Vagina (tissue), 2 donors: ENCODE data around the gene ABL1. TPM values are rescaled to one million over a fixed set of nuclear protein-coding genes. Genes with fewer than 3 reads are reported as not detected.

Source experiments
- DNase-seq, 2 donors: peaks; one replicate each; pipeline ENCODE4 v3.0.0-alpha.2; 2017; ENCODE audit errors: extremely low spot score in 2 of 2
- H3K27ac ChIP-seq: fragments of 200-600 bp; sonication (generic); one replicate; pipeline ENCODE4 v1.5.1; 2019
- H3K27me3 ChIP-seq: fragments of 200-600 bp; sonication (generic); one replicate; pipeline ENCODE4 v1.5.1; 2019
- H3K36me3 ChIP-seq, 2 donors: fragments of 200-600 bp; sonication (generic); one replicate each; pipeline ENCODE4 v1.5.1; 2017 to 2019
- H3K4me1 ChIP-seq: fragments of 200-600 bp; sonication (generic); one replicate; pipeline ENCODE4 v1.5.1; 2019
- H3K4me3 ChIP-seq, 2 donors: fragments of 200-600 bp; sonication (generic); 1 replicate in 1 of 2; 2 replicates in 1 of 2; pipeline ENCODE4 v1.5.1; 2016 to 2019
- H3K9me3 ChIP-seq: fragments of 200-600 bp; sonication (generic); one replicate; pipeline ENCODE4 v1.5.1; 2019
- POLR2A ChIP-seq, 2 donors: fragments of 450-650 bp; IDR thresholded peaks; one replicate each; pipeline ENCODE4 v1.6.1; 2017; ENCODE audit warnings: antibody characterized with exemption in 2 of 2, mild to moderate bottlenecking in 2 of 2, moderate library complexity in 2 of 2
- POLR2AphosphoS5 ChIP-seq, 2 donors: sonication (generic); formaldehyde crosslinking; IDR thresholded peaks; one replicate each; pipeline ENCODE4 v1.9.0; 2017; ENCODE audit warnings: antibody characterized with exemption in 2 of 2, mild to moderate bottlenecking in 2 of 2, low read depth in 1 of 2; ENCODE audit not compliant: insufficient read depth in 1 of 2
- intact Hi-C: fragments of 100-400 bp; cut with DNase I; formaldehyde crosslinking; loops from one replicate; pipeline ENCODE4 v1.15.1; 2023
- total RNA-seq: library from RNA; depleted of rRNA; stranded (reverse); fragments of >200 nt; gene quantifications from one replicate; pipeline ENCODE4 v1.2.3, GENCODE V29; 2016
- TF ChIP-seq, protein P1 (sequence below), 3 experiments: fragments of 450-650 bp in 2 of 3; fragments of 200-600 bp in 1 of 3; sonication (generic) in 1 of 3; IDR thresholded peaks; one replicate each; pipeline ENCODE4 v1.5.1; 2017 to 2019; ENCODE audit warnings: antibody characterized with exemption in 3 of 3, mild to moderate bottlenecking in 2 of 3, moderate library complexity in 2 of 3

ABL1 gene
- total RNA-seq, 1 donor from 2014 or later, result 68.5 TPM

- TF ChIP-seq POLR2AphosphoS5 (IDR thresholded peaks at IDR 0.05; ENCODE audit: insufficient read depth in 1 of 2, low read depth in 1 of 2), result no peak
- TF ChIP-seq, protein P1, sequence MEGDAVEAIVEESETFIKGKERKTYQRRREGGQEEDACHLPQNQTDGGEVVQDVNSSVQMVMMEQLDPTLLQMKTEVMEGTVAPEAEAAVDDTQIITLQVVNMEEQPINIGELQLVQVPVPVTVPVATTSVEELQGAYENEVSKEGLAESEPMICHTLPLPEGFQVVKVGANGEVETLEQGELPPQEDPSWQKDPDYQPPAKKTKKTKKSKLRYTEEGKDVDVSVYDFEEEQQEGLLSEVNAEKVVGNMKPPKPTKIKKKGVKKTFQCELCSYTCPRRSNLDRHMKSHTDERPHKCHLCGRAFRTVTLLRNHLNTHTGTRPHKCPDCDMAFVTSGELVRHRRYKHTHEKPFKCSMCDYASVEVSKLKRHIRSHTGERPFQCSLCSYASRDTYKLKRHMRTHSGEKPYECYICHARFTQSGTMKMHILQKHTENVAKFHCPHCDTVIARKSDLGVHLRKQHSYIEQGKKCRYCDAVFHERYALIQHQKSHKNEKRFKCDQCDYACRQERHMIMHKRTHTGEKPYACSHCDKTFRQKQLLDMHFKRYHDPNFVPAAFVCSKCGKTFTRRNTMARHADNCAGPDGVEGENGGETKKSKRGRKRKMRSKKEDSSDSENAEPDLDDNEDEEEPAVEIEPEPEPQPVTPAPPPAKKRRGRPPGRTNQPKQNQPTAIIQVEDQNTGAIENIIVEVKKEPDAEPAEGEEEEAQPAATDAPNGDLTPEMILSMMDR (IDR thresholded peaks at IDR 0.05), result no peak
- TF ChIP-seq POLR2A (IDR thresholded peaks at IDR 0.05), result no peak
- no peak for DNase-seq
- Histone ChIP-seq H3K36me3 (peaks cover 0 to 54% of the 10 kb centered on the region in 2 donors), H3K9me3 (no peaks in the 10 kb centered on the region), H3K27ac (no peak overlapping the region), H3K4me3 (no peak overlapping the region), H3K27me3 (no peaks in the 10 kb centered on the region), H3K4me1 (peaks cover 34% of the 10 kb centered on the region)
- intact Hi-C loops, result loop anchor here (10.0 kb wide), 1 partner anchor 173 kb away; no protein-coding TSS in a partner anchor
Observed at GRCh38 chr9:130872093-130872492, 37.0 kb downstream of the ABL1 start.

DNA sequence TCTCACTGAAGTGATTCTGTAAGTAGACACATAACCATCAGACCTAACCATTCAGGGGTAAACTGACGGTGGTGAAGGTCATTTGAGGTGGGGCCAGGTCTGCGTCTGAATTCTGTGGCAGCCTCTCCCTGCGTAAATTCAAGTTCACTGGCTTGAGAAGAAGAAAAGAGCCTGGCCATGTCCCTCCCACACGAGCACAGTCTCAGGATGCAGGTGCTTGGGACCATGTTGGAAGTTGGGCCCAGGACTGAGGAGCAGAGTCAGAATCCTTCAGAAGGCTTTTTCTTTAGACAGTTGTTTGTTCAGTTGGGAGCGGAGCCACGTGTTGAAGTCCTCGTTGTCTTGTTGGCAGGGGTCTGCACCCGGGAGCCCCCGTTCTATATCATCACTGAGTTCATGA lies 37.5 kb downstream of the ABL1 start:
- H3K36me3 ChIP-seq, result peaks cover 0 to 58% of the 10 kb centered on the region in 2 donors
- TF ChIP-seq, protein P1 (IDR thresholded peaks at IDR 0.05), result no peak
- TF ChIP-seq POLR2AphosphoS5 (IDR thresholded peaks at IDR 0.05; ENCODE audit: insufficient read depth in 1 of 2, low read depth in 1 of 2), result no peak
- peaks cover 34% of the 10 kb centered on the region for H3K4me1 ChIP-seq
- no peak overlapping the region for H3K4me3 ChIP-seq
- H3K27me3 ChIP-seq, result no peaks in the 10 kb centered on the region
- no peak for DNase-seq
- no peaks in the 10 kb centered on the region for H3K9me3 ChIP-seq
- intact Hi-C loops, result loop anchor here (10.0 kb wide), 1 partner anchor 172 kb away; no protein-coding TSS in a partner anchor
- H3K27ac ChIP-seq, result no peak overlapping the region

- intact Hi-C loops, result loop anchor here (10.0 kb wide), 1 partner anchor 172 kb away; no protein-coding TSS in a partner anchor
- H3K4me1 ChIP-seq, result peaks cover 34% of the 10 kb centered on the region
- no peak for DNase-seq
- H3K27ac ChIP-seq, result no peak overlapping the region
- peaks cover 0 to 63% of the 10 kb centered on the region in 2 donors for H3K36me3 ChIP-seq
- no peaks in the 10 kb centered on the region for H3K27me3 ChIP-seq
- H3K9me3 ChIP-seq, result no peaks in the 10 kb centered on the region
- no peak for TF ChIP-seq POLR2A (IDR thresholded peaks at IDR 0.05)
- no peak for TF ChIP-seq POLR2AphosphoS5 (IDR thresholded peaks at IDR 0.05; ENCODE audit: insufficient read depth in 1 of 2, low read depth in 1 of 2)
- TF ChIP-seq, protein P1 (IDR thresholded peaks at IDR 0.05), result no peak
- no peak overlapping the region for H3K4me3 ChIP-seq
Observed at GRCh38 chr9:130872912-130873503, 38.0 kb downstream of the ABL1 start.

GRCh38 chr9:130873966-130874365 lies 38.9 kb downstream of the ABL1 start:
- TF ChIP-seq POLR2AphosphoS5 (IDR thresholded peaks at IDR 0.05; ENCODE audit: insufficient read depth in 1 of 2, low read depth in 1 of 2), result no peak
- intact Hi-C loops, result loop anchor here (10.0 kb wide), 1 partner anchor 171 kb away; no protein-coding TSS in a partner anchor
- Histone ChIP-seq H3K4me1 (peaks cover 29% of the 10 kb centered on the region), H3K36me3 (peaks cover 0 to 72% of the 10 kb centered on the region in 2 donors), H3K27me3 (no peaks in the 10 kb centered on the region), H3K27ac (no peak overlapping the region), H3K9me3 (no peaks in the 10 kb centered on the region), H3K4me3 (no peak overlapping the region)
- DNase-seq, result no peak

DNA sequence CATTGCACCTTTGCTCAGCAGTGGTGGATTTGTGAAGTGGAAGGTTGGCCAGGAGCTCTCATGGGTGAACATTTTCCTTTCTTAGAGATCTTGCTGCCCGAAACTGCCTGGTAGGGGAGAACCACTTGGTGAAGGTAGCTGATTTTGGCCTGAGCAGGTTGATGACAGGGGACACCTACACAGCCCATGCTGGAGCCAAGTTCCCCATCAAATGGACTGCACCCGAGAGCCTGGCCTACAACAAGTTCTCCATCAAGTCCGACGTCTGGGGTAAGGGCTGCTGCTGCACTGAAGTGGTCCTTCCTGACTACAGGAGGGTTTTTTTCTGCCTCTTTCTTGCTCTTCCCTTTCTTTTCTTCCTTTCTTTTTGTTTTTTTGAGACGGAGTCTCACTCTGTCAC lies 39.7 kb downstream of the ABL1 start:
- no peaks in the 10 kb centered on the region for H3K27me3 ChIP-seq
- H3K4me1 ChIP-seq, result peaks cover 23% of the 10 kb centered on the region
- H3K27ac ChIP-seq, result no peak overlapping the region
- intact Hi-C loops, result loop anchor here (10.0 kb wide), 1 partner anchor 170 kb away; no protein-coding TSS in a partner anchor
- H3K4me3 ChIP-seq, result no peak overlapping the region
- H3K9me3 ChIP-seq, result no peaks in the 10 kb centered on the region
- no peak for DNase-seq
- peaks cover 0 to 81% of the 10 kb centered on the region in 2 donors for H3K36me3 ChIP-seq
- TF ChIP-seq POLR2AphosphoS5 (IDR thresholded peaks at IDR 0.05; ENCODE audit: insufficient read depth in 1 of 2, low read depth in 1 of 2) (no peak), POLR2A (IDR thresholded peaks at IDR 0.05) (no peak)

- no peak overlapping the region for H3K27ac ChIP-seq
- no peak for DNase-seq
- H3K4me1 ChIP-seq, result no peaks in the 10 kb centered on the region
- TF ChIP-seq, protein P1 (IDR thresholded peaks at IDR 0.05), result no peak
- TF ChIP-seq POLR2AphosphoS5 (IDR thresholded peaks at IDR 0.05; ENCODE audit: insufficient read depth in 1 of 2, low read depth in 1 of 2), result no peak
- no peak for TF ChIP-seq POLR2A (IDR thresholded peaks at IDR 0.05)
- no peaks in the 10 kb centered on the region for H3K27me3 ChIP-seq
- H3K36me3 ChIP-seq, result peaks cover 0 to 99% of the 10 kb centered on the region in 2 donors
- intact Hi-C loops, result loop anchor here (10.0 kb wide), 1 partner anchor 168 kb away; no protein-coding TSS in a partner anchor
- H3K9me3 ChIP-seq, result no peaks in the 10 kb centered on the region
- no peak overlapping the region for H3K4me3 ChIP-seq
Observed at GRCh38 chr9:130877300-130877699, 42.2 kb downstream of the ABL1 start.
